ENCODE measurements around the gene FAM199X. TPM values are rescaled to one million over a fixed set of nuclear protein-coding genes. Genes with fewer than 3 reads are reported as not detected.

Gene FAM199X
- total RNA-seq, 2 experiments from 2014 or later = 8.3 to 9.1 TPM

GRCh38 chrX:104151037-104151436, 15.2 kb upstream of the FAM199X start:
- no peak overlapping the region for H3K27ac Mint-ChIP-seq

GRCh38 chrX:104156630-104157529, 9.4 kb upstream of the FAM199X start, which contains the start of gene SLC25A53:
TSS of gene SLC25A53 (minus strand) at chrX:104157009. CDS start at chrX:104105257, 51,752 bp downstream.
- Mint-ChIP-seq H3K27ac (peak within 1 kb of the TSS; percentile 100), H3K9me3 (no peaks in the 10 kb centered on the region), H3K27me3 (no peaks in the 10 kb centered on the region), H3K36me3 (peaks cover 2% of the 10 kb centered on the region), H3K4me3 (peak within 1 kb of the TSS; percentile 99), H3K4me1 (ENCODE audit: low read depth) (peaks cover 15% of the 10 kb centered on the region)
- intact Hi-C loops (cut with micrococcal nuclease) = loop anchor here (1.0 to 2.0 kb wide), 3 partner anchors 9 to 471 kb away; partner anchors contain the start of genes FAM199X and MORF4L2
- CTCF ChIA-PET = interaction anchor here (0.6 to 1.8 kb wide), 7 partner anchors 9 to 311 kb away, joined by 3 to 24 read pairs (median 5); partner anchors contain the start of genes FAM199X and ZCCHC18
- DNase-seq = peak; percentile 87
- POLR2A ChIA-PET = interaction anchor here (0.9 to 1.8 kb wide), 4 partner anchors 10 to 238 kb away, joined by 3 to 21 read pairs (median 6); partner anchors contain the start of genes FAM199X and ZCCHC18

More at GRCh38 chrX:104151037-104151436, 15.2 kb upstream of the FAM199X start:
- Mint-ChIP-seq H3K9me3 (no peaks in the 10 kb centered on the region), H3K27me3 (no peaks in the 10 kb centered on the region), H3K4me1 (ENCODE audit: low read depth) (peaks cover 3% of the 10 kb centered on the region), H3K4me3 (no peak overlapping the region), H3K36me3 (no peaks in the 10 kb centered on the region)
- DNase-seq = no peak
- intact Hi-C loops (cut with micrococcal nuclease) = no loop called here
- POLR2A ChIA-PET = no interaction called here
- CTCF ChIA-PET = interaction anchor here (1.2 kb wide), 1 partner anchor 38 kb away, joined by 4 read pairs; no protein-coding TSS in a partner anchor

DNA sequence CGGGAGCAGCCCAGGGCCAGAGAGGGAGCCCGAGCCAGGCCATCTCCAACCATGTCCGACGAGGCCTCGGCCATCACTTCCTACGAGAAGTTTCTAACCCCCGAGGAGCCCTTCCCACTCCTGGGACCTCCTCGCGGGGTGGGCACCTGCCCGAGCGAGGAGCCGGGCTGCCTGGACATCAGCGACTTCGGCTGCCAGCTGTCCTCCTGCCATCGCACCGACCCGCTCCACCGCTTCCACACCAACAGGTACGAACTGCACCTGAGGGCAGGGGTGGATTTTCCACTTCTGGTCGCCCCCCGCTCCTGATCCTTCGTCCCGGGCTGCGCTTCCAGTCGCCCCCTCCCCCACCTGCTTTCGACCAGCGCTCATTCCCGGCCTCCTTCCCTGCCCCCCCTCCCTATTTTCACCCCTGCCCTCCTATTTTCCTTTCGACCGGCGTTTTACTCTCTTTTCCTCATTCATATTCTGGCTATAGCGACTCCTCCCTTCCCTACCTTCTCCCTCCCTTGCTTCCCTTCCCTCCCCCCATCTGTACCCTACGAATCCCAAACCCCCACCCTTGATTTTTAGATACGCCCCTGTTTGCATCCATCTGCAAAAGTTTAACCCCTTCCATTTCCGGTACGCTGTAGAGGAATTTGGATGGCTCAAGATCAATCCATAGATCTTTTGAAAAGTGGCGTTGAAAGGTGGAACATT, 633 bp downstream of the FAM199X start:
- intact Hi-C loops (cut with micrococcal nuclease) = loop anchor here (1.0 to 2.0 kb wide), 4 partner anchors 10 to 481 kb away; partner anchors contain the start of genes MORF4L2 and SLC25A53
- POLR2A ChIA-PET = interaction anchor here (2.7 kb wide), 1 partner anchor 10 kb away, joined by 21 read pairs; the partner anchor contains the start of gene SLC25A53
- peaks cover 35% of the 10 kb centered on the region for H3K4me1 Mint-ChIP-seq (ENCODE audit: low read depth)

GRCh38 chrX:104168127-104168526, 1.9 kb downstream of the FAM199X start:
- Mint-ChIP-seq H3K36me3 (peaks cover 5% of the 10 kb centered on the region), H3K4me1 (ENCODE audit: low read depth) (peaks cover 35% of the 10 kb centered on the region), H3K27ac (no peak overlapping the region), H3K4me3 (peak overlapping the region; percentile 72), H3K9me3 (no peaks in the 10 kb centered on the region), H3K27me3 (no peaks in the 10 kb centered on the region)
- ChIA-PET POLR2A (no interaction called here), CTCF (no interaction called here)
- intact Hi-C loops (cut with micrococcal nuclease) = no loop called here
- DNase-seq = no peak

More for the DNA sequence above, 633 bp downstream of the FAM199X start:
- no peak for DNase-seq
- Mint-ChIP-seq H3K27me3 (no peaks in the 10 kb centered on the region), H3K9me3 (no peaks in the 10 kb centered on the region), H3K4me3 (peak overlapping the region; percentile 72), H3K36me3 (peaks cover 3% of the 10 kb centered on the region), H3K27ac (peak overlapping the region; percentile 38)
- CTCF ChIA-PET = interaction anchor here (1.1 to 2.6 kb wide), 4 partner anchors 8 to 29 kb away, joined by 3 to 24 read pairs (median 8); partner anchors contain the start of gene SLC25A53

- Mint-ChIP-seq H3K4me3 (no peak overlapping the region), H3K27ac (no peak overlapping the region), H3K27me3 (no peaks in the 10 kb centered on the region), H3K9me3 (no peaks in the 10 kb centered on the region), H3K4me1 (ENCODE audit: low read depth) (peaks cover 37% of the 10 kb centered on the region), H3K36me3 (peaks cover 8% of the 10 kb centered on the region)
- ChIA-PET CTCF (no interaction called here), POLR2A (no interaction called here)
- intact Hi-C loops (cut with micrococcal nuclease) = no loop called here
- no peak for DNase-seq
Observed at GRCh38 chrX:104172121-104172520, 5.9 kb downstream of the FAM199X start.

- Mint-ChIP-seq H3K27ac (no peak overlapping the region), H3K9me3 (no peaks in the 10 kb centered on the region), H3K4me1 (ENCODE audit: low read depth) (peaks cover 32% of the 10 kb centered on the region), H3K27me3 (no peaks in the 10 kb centered on the region), H3K36me3 (peaks cover 9% of the 10 kb centered on the region), H3K4me3 (no peak overlapping the region)
- POLR2A ChIA-PET = no interaction called here
- intact Hi-C loops (cut with micrococcal nuclease) = no loop called here
- CTCF ChIA-PET = no interaction called here
- DNase-seq = no peak
Observed at GRCh38 chrX:104172788-104173187, 6.5 kb downstream of the FAM199X start.

GRCh38 chrX:104173841-104174240, 7.6 kb downstream of the FAM199X start:
- H3K9me3 Mint-ChIP-seq = no peaks in the 10 kb centered on the region
- H3K27ac Mint-ChIP-seq = no peak overlapping the region
- CTCF ChIA-PET = no interaction called here
- POLR2A ChIA-PET = no interaction called here
- intact Hi-C loops (cut with micrococcal nuclease) = no loop called here
- H3K4me1 Mint-ChIP-seq (ENCODE audit: low read depth) = peaks cover 22% of the 10 kb centered on the region
- no peak for DNase-seq
- H3K36me3 Mint-ChIP-seq = peaks cover 14% of the 10 kb centered on the region
- no peak overlapping the region for H3K4me3 Mint-ChIP-seq
- H3K27me3 Mint-ChIP-seq = no peaks in the 10 kb centered on the region

DNA sequence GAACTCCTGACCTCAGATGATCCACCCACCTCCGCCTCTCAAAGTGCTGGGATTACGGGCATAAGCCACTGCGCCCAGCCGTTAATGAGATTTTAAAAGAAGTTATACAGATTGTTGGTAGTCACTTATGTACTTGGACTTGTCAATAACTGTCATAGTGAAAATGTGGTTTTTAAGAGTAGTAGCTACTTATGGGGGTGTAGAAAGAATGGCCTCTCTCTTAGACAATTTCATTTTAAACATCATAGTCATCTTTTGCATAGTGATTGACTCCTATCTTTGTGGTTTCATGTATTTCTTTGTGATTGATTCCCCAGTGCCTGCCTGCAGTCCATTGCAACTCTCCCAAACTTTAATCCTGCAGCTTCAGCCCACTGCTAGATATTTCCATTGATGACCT, 17.4 kb downstream of the FAM199X start:
- no peaks in the 10 kb centered on the region for H3K27me3 Mint-ChIP-seq
- intact Hi-C loops (cut with micrococcal nuclease) = loop anchor here (2.0 kb wide), 1 partner anchor 17 kb away; the partner anchor contains the start of gene FAM199X
- H3K4me1 Mint-ChIP-seq (ENCODE audit: low read depth) = peaks cover 29% of the 10 kb centered on the region
- H3K4me3 Mint-ChIP-seq = no peak overlapping the region
- DNase-seq = peak; percentile 11
- ChIA-PET CTCF (interaction anchor here (1.0 to 2.4 kb wide), 2 partner anchors 9 to 12 kb away, joined by 3 to 9 read pairs; no protein-coding TSS in a partner anchor), POLR2A (no interaction called here)
- H3K9me3 Mint-ChIP-seq = no peaks in the 10 kb centered on the region
- H3K27ac Mint-ChIP-seq = no peak overlapping the region
- H3K36me3 Mint-ChIP-seq = peaks cover 3% of the 10 kb centered on the region

DNA sequence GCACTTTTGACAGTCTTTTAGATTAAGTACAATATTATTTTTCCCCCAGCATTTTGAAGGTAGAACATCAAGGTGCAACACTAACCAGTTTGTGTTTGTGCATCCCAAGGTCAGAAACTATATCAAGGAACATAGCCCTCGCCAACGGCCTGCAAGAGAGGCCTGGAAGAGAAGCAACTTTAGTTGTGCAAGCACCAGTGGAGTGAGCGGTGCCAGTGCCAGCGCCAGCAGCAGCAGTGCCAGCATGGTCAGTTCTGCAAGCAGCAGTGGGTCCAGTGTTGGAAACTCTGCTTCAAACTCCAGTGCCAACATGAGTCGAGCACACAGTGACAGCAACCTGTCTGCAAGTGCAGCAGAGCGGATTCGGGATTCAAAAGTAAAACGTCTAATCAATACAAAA, 21.7 kb downstream of the FAM199X start:
- Mint-ChIP-seq H3K4me1 (ENCODE audit: low read depth) (peaks cover 17% of the 10 kb centered on the region), H3K36me3 (peaks cover 6% of the 10 kb centered on the region), H3K27ac (no peak overlapping the region), H3K9me3 (no peaks in the 10 kb centered on the region), H3K4me3 (no peak overlapping the region), H3K27me3 (no peaks in the 10 kb centered on the region)
- intact Hi-C loops (cut with micrococcal nuclease) = no loop called here
- POLR2A ChIA-PET = no interaction called here
- DNase-seq = no peak
- CTCF ChIA-PET = no interaction called here

GRCh38 chrX:104189837-104190236, 23.6 kb downstream of the FAM199X start:
- ChIA-PET POLR2A (no interaction called here), CTCF (no interaction called here)
- Mint-ChIP-seq H3K27ac (peak overlapping the region; percentile 42), H3K4me1 (ENCODE audit: low read depth) (peaks cover 5% of the 10 kb centered on the region), H3K4me3 (no peak overlapping the region), H3K27me3 (no peaks in the 10 kb centered on the region), H3K36me3 (peaks cover 6% of the 10 kb centered on the region), H3K9me3 (no peaks in the 10 kb centered on the region)
- intact Hi-C loops (cut with micrococcal nuclease) = no loop called here
- peak; percentile 30 for DNase-seq

DNA sequence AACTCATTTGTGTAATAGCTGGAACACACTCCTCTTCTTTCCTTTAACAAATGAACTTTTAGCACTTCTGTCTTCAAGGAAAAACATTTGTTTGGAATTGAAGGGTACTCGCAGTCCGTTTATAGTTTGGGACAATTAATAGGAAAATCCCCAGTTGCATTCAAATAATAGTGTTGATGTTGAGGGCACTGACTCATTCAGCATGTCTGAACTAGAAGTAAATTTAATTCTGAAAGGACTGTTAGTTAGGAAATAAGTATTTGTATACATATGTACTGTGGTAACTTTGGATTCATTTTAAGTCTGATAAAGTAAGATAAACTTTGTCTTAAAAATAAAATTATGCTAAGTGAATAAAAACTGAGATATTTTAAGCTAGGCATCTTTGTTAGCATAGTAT, 27.2 kb downstream of the FAM199X start:
- Mint-ChIP-seq H3K27ac (no peak overlapping the region), H3K9me3 (no peaks in the 10 kb centered on the region), H3K27me3 (no peaks in the 10 kb centered on the region), H3K36me3 (peaks cover 6% of the 10 kb centered on the region), H3K4me1 (ENCODE audit: low read depth) (peaks cover 9% of the 10 kb centered on the region), H3K4me3 (no peak overlapping the region)
- ChIA-PET CTCF (no interaction called here), POLR2A (no interaction called here)
- no peak for DNase-seq
- intact Hi-C loops (cut with micrococcal nuclease) = no loop called here

GRCh38 chrX:104195013-104195412, 28.8 kb downstream of the FAM199X start:
- Mint-ChIP-seq H3K4me1 (ENCODE audit: low read depth) (peaks cover 5% of the 10 kb centered on the region), H3K27me3 (no peaks in the 10 kb centered on the region), H3K9me3 (no peaks in the 10 kb centered on the region), H3K4me3 (no peak overlapping the region), H3K27ac (no peak overlapping the region), H3K36me3 (peaks cover 4% of the 10 kb centered on the region)
- ChIA-PET CTCF (interaction anchor here (1.0 to 1.8 kb wide), 10 partner anchors 10 to 366 kb away, joined by 3 to 12 read pairs (median 4); partner anchors contain the start of gene FAM199X), POLR2A (no interaction called here)
- intact Hi-C loops (cut with micrococcal nuclease) = loop anchor here (1.0 to 2.0 kb wide), 2 partner anchors 28 to 76 kb away; partner anchors contain the start of gene FAM199X
- no peak for DNase-seq
